ENCODE results near the gene PPP3R1.

PPP3R1 gene

GRCh38 chr2:68226794-68227193, 25.5 kb downstream of the PPP3R1 start:
- peaks cover 44% of the 10 kb centered on the region for H3K4me1 ChIP-seq (ENCODE audit: control insufficient read depth, insufficient read depth, low read length)

DNA sequence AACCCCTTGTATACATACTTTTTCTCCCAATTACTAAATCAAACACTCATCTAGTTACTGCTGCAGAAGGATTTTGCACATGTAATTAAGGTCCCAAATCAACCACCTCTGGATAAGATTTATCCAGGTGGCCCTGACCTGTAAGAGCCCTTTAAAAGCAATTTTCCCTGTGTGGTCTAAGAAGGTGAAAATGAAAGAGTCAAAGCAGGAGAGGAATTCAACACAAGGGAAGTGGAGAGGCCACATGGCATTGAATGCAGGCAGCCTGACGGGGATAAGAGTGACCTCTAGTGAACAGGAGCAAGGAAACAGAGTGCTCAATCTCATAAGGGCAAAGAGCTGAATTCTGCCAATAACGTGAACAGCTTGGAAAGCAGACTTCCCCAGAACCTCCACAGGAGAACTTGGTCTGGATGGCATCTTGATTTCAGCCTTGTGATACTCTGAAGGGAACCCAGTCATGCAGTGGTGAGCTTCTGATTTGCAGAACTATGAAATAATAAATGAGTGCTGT, 27.2 kb downstream of the PPP3R1 start:
- Histone ChIP-seq H3K4me3 (ENCODE audit: low read length) (no peak overlapping the region), H3K9me3 (ENCODE audit: control insufficient read depth, low read length) (no peaks in the 10 kb centered on the region)
- DNase-seq (ENCODE audit: low read depth) = no peak

More at GRCh38 chr2:68226794-68227193, 25.5 kb downstream of the PPP3R1 start:
- no peak for DNase-seq (ENCODE audit: low read depth)
- H3K36me3 ChIP-seq (ENCODE audit: control insufficient read depth, insufficient read depth, low read length, severe bottlenecking) = no peaks in the 10 kb centered on the region
- no peak overlapping the region for H3K9ac ChIP-seq (ENCODE audit: low read length)
- H3K4me3 ChIP-seq (ENCODE audit: low read length) = no peak overlapping the region
- no peaks in the 10 kb centered on the region for H3K27me3 ChIP-seq (replicated peaks; ENCODE audit: control insufficient read depth, insufficient read depth, low read length)
- H3K9me3 ChIP-seq (ENCODE audit: control insufficient read depth, low read length) = no peaks in the 10 kb centered on the region

DNA sequence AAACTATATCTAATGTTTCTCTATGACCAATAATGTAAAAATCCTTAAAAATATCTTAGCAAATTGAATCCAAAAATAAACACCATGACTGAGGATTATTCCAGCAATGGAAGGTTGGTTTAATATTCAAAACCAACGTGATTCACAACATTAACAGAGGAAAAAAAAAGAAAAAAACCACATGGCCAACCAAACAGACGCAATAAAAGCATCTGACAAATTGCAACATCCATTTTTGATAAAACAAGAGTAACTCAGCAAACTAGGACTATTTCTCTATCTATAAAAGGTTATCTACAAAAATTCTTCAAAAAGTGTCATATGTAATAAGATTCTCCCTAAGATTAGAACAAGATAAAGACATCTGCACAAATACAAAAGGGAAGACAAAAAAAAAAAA, 28.9 kb downstream of the PPP3R1 start:
- H3K27me3 ChIP-seq (replicated peaks; ENCODE audit: control insufficient read depth, insufficient read depth, low read length) = no peaks in the 10 kb centered on the region
- H3K9ac ChIP-seq (ENCODE audit: low read length) = no peak overlapping the region
- no peak overlapping the region for H3K4me3 ChIP-seq (ENCODE audit: low read length)
- no peaks in the 10 kb centered on the region for H3K9me3 ChIP-seq (ENCODE audit: control insufficient read depth, low read length)
- no peaks in the 10 kb centered on the region for H3K36me3 ChIP-seq (ENCODE audit: control insufficient read depth, insufficient read depth, low read length, severe bottlenecking)
- DNase-seq (ENCODE audit: low read depth) = no peak
- H3K4me1 ChIP-seq (ENCODE audit: control insufficient read depth, insufficient read depth, low read length) = peaks cover 31% of the 10 kb centered on the region

More for the DNA sequence above, 27.2 kb downstream of the PPP3R1 start:
- Histone ChIP-seq H3K36me3 (ENCODE audit: control insufficient read depth, insufficient read depth, low read length, severe bottlenecking) (no peaks in the 10 kb centered on the region), H3K9ac (ENCODE audit: low read length) (no peak overlapping the region), H3K4me1 (ENCODE audit: control insufficient read depth, insufficient read depth, low read length) (peaks cover 33% of the 10 kb centered on the region), H3K27me3 (replicated peaks; ENCODE audit: control insufficient read depth, insufficient read depth, low read length) (no peaks in the 10 kb centered on the region)

- no peaks in the 10 kb centered on the region for H3K27me3 ChIP-seq (replicated peaks; ENCODE audit: control insufficient read depth, insufficient read depth, low read length)
- H3K4me3 ChIP-seq (ENCODE audit: low read length) = no peak overlapping the region
- H3K36me3 ChIP-seq (ENCODE audit: control insufficient read depth, insufficient read depth, low read length, severe bottlenecking) = no peaks in the 10 kb centered on the region
- H3K9ac ChIP-seq (ENCODE audit: low read length) = no peak overlapping the region
- H3K4me1 ChIP-seq (ENCODE audit: control insufficient read depth, insufficient read depth, low read length) = peaks cover 42% of the 10 kb centered on the region
- DNase-seq (ENCODE audit: low read depth) = no peak
- no peaks in the 10 kb centered on the region for H3K9me3 ChIP-seq (ENCODE audit: control insufficient read depth, low read length)
These were observed 30.0 kb downstream of the PPP3R1 start for GRCh38 chr2:68222287-68222686.

DNA sequence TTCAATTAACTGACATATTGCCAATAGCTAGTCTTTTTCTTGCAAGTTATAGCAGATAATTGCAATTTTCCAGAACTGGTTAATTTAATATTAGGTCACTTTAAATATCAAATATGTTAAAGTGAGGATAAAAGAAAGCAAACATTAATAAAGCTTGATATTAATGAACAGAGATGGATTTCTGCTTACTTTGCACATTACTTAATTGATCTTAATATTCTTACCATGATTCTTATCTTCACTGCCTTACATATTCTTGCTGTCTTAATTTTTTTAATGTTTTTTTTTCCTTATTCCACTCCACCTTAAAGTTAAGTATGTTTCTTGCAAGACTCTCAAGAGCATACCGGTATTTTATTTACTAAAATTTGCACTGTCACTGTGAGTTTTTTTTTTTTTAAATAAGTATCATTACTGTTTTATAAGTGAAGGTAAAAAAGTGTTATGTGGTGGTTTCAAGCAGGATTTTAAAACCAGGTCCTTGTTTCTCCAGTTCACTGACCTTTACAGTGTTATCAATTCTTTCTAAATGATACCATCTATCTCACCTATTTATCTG, 33.9 kb downstream of the PPP3R1 start:
- no peaks in the 10 kb centered on the region for H3K27me3 ChIP-seq (replicated peaks; ENCODE audit: control insufficient read depth, insufficient read depth, low read length)
- no peak for DNase-seq (ENCODE audit: low read depth)
- no peak overlapping the region for H3K4me3 ChIP-seq (ENCODE audit: low read length)
- no peak overlapping the region for H3K9ac ChIP-seq (ENCODE audit: low read length)
- H3K9me3 ChIP-seq (ENCODE audit: control insufficient read depth, low read length) = no peaks in the 10 kb centered on the region
- peaks cover 42% of the 10 kb centered on the region for H3K4me1 ChIP-seq (ENCODE audit: control insufficient read depth, insufficient read depth, low read length)
- H3K36me3 ChIP-seq (ENCODE audit: control insufficient read depth, insufficient read depth, low read length, severe bottlenecking) = peaks cover 15% of the 10 kb centered on the region

GRCh38 chr2:68217729-68218128, 34.6 kb downstream of the PPP3R1 start:
- no peak for DNase-seq (ENCODE audit: low read depth)
- H3K9me3 ChIP-seq (ENCODE audit: control insufficient read depth, low read length) = no peaks in the 10 kb centered on the region
- H3K36me3 ChIP-seq (ENCODE audit: control insufficient read depth, insufficient read depth, low read length, severe bottlenecking) = peaks cover 15% of the 10 kb centered on the region
- H3K9ac ChIP-seq (ENCODE audit: low read length) = no peak overlapping the region
- peaks cover 36% of the 10 kb centered on the region for H3K4me1 ChIP-seq (ENCODE audit: control insufficient read depth, insufficient read depth, low read length)
- H3K4me3 ChIP-seq (ENCODE audit: low read length) = no peak overlapping the region
- no peaks in the 10 kb centered on the region for H3K27me3 ChIP-seq (replicated peaks; ENCODE audit: control insufficient read depth, insufficient read depth, low read length)

- Histone ChIP-seq H3K9ac (ENCODE audit: low read length) (no peak overlapping the region), H3K9me3 (ENCODE audit: control insufficient read depth, low read length) (no peaks in the 10 kb centered on the region), H3K4me1 (ENCODE audit: control insufficient read depth, insufficient read depth, low read length) (peaks cover 28% of the 10 kb centered on the region), H3K4me3 (ENCODE audit: low read length) (peak overlapping the region; percentile 2), H3K36me3 (ENCODE audit: control insufficient read depth, insufficient read depth, low read length, severe bottlenecking) (peaks cover 18% of the 10 kb centered on the region), H3K27me3 (replicated peaks; ENCODE audit: control insufficient read depth, insufficient read depth, low read length) (no peaks in the 10 kb centered on the region)
- no peak for DNase-seq (ENCODE audit: low read depth)
These were observed 35.6 kb downstream of the PPP3R1 start for GRCh38 chr2:68216454-68217310.

DNA sequence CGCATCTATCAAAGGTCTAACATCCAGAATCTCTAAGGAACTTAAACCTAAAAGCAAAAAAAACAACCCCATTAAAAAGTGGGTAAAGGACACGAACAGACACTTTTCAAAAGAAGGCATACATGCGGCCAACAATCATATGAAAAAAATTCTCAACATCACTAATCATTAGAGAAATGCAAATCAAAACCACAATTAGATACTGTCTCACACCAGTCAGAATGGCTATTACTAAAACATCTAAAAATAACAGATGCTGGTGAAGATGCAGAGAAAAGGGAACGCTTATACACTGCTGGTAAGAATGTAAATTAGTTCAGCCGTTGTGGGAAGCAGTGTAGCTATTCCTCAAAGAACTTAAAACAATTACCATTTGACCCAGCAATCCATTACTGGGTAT, 38.0 kb downstream of the PPP3R1 start:
- peaks cover 36% of the 10 kb centered on the region for H3K4me1 ChIP-seq (ENCODE audit: control insufficient read depth, insufficient read depth, low read length)
- H3K27me3 ChIP-seq (replicated peaks; ENCODE audit: control insufficient read depth, insufficient read depth, low read length) = no peaks in the 10 kb centered on the region
- no peak for DNase-seq (ENCODE audit: low read depth)
- H3K36me3 ChIP-seq (ENCODE audit: control insufficient read depth, insufficient read depth, low read length, severe bottlenecking) = peaks cover 20% of the 10 kb centered on the region
- no peak overlapping the region for H3K9ac ChIP-seq (ENCODE audit: low read length)
- H3K9me3 ChIP-seq (ENCODE audit: control insufficient read depth, low read length) = no peaks in the 10 kb centered on the region
- H3K4me3 ChIP-seq (ENCODE audit: low read length) = no peak overlapping the region

DNA sequence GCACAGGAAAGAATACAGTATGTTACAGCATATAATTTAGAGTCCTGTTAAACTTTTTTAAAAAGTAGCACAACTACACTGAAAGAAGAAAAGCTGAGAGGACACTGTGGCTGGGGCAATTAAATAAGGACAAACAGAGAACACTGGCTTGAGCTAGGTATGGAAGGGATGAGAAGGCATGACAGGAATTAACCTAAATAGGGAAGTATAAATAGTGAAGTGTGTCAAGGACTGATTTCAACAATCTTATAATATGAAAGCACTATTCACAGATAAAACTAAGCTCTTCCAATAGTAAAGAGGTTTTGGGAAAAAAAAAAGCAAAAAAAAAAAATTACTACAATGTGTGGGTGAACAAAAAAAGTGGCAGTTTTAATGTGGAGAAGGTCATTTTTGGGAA, 45.5 kb downstream of the PPP3R1 start:
- no peaks in the 10 kb centered on the region for H3K27me3 ChIP-seq (replicated peaks; ENCODE audit: control insufficient read depth, insufficient read depth, low read length)
- peaks cover 10% of the 10 kb centered on the region for H3K36me3 ChIP-seq (ENCODE audit: control insufficient read depth, insufficient read depth, low read length, severe bottlenecking)
- peaks cover 21% of the 10 kb centered on the region for H3K4me1 ChIP-seq (ENCODE audit: control insufficient read depth, insufficient read depth, low read length)
- H3K4me3 ChIP-seq (ENCODE audit: low read length) = no peak overlapping the region
- DNase-seq (ENCODE audit: low read depth) = no peak
- H3K9me3 ChIP-seq (ENCODE audit: control insufficient read depth, low read length) = no peaks in the 10 kb centered on the region
- H3K9ac ChIP-seq (ENCODE audit: low read length) = no peak overlapping the region

- Histone ChIP-seq H3K9me3 (ENCODE audit: control insufficient read depth, low read length) (no peaks in the 10 kb centered on the region), H3K27me3 (replicated peaks; ENCODE audit: control insufficient read depth, insufficient read depth, low read length) (no peaks in the 10 kb centered on the region), H3K4me3 (ENCODE audit: low read length) (no peak overlapping the region), H3K9ac (ENCODE audit: low read length) (no peak overlapping the region), H3K36me3 (ENCODE audit: control insufficient read depth, insufficient read depth, low read length, severe bottlenecking) (peaks cover 7% of the 10 kb centered on the region), H3K4me1 (ENCODE audit: control insufficient read depth, insufficient read depth, low read length) (peaks cover 13% of the 10 kb centered on the region)
- no peak for DNase-seq (ENCODE audit: low read depth)
These were observed 48.7 kb downstream of the PPP3R1 start for GRCh38 chr2:68203587-68203986.

DNA sequence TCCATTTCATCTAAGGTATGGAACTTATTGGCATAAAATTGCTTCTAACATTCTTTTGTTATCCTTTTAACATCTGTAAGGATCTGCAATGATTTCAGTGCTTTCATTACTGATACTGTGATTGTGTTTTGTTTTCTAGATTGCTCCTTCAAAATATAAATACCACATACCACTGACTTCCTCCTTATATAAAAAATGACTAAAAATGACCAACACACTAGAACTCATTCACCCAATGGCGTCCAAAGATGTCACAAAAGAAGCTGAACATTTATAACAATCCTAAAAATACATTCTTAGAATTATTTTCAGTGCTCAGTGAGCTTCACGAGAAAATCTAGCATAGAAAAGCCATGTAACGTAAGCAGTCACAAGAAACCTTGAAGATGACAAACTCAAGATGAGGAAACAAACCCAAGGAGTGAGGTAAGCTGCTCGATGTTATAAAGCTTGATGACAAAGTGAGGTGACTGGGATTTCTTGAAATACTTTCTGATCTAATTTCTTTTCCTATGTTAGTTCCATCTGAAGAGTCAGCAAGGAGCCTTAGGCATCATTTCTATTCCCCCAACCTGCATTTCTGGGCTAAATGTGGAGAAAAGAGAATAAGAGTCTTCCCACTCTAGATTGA, 52.1 kb downstream of the PPP3R1 start:
- DNase-seq (ENCODE audit: low read depth) = no peak
- no peak overlapping the region for H3K4me3 ChIP-seq (ENCODE audit: low read length)
- peaks cover 3% of the 10 kb centered on the region for H3K36me3 ChIP-seq (ENCODE audit: control insufficient read depth, insufficient read depth, low read length, severe bottlenecking)
- H3K27me3 ChIP-seq (replicated peaks; ENCODE audit: control insufficient read depth, insufficient read depth, low read length) = no peaks in the 10 kb centered on the region
- H3K9ac ChIP-seq (ENCODE audit: low read length) = no peak overlapping the region
- H3K9me3 ChIP-seq (ENCODE audit: control insufficient read depth, low read length) = no peaks in the 10 kb centered on the region
- H3K4me1 ChIP-seq (ENCODE audit: control insufficient read depth, insufficient read depth, low read length) = peaks cover 12% of the 10 kb centered on the region
